Stimulated activated CD4-positive, alpha-beta T cell treated with anti-CD3 and anti-CD28 coated beads, Interleukin-1b, Interleukin-23, amount 100 ng/mL, for 48 hours (primary cell): ENCODE results near the gene SLC24A4.

ENCODE experiments used
- DNase-seq: peaks from one replicate; pipeline ENCODE4 v3.0.0-alpha.2; 2020

The SLC24A4 gene

GRCh38 chr14:92460916-92461579, 138.1 kb downstream of the SLC24A4 start:
- no peak for DNase-seq

GRCh38 chr14:92461891-92462290, 138.9 kb downstream of the SLC24A4 start:
- DNase-seq: no peak

DNA sequence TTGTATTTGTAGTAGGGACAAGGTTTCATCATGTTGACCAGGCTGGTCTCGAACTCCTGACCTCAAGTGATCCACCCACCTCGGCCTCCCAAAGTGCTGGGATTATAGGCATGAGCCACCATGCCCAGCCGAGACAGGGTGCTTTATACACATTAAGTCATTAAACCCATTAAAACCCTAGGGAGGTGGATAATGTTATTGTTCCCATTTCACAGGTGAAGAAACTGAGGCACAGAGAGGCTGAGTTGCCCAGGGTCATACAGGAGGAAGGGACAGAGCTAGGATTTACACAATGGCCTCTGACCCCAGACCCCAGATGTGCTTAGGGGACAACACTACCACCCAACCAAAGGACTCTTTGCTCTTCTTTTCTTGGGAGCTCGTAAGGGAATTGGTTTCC, 139.6 kb downstream of the SLC24A4 start:
- no peak for DNase-seq

DNA sequence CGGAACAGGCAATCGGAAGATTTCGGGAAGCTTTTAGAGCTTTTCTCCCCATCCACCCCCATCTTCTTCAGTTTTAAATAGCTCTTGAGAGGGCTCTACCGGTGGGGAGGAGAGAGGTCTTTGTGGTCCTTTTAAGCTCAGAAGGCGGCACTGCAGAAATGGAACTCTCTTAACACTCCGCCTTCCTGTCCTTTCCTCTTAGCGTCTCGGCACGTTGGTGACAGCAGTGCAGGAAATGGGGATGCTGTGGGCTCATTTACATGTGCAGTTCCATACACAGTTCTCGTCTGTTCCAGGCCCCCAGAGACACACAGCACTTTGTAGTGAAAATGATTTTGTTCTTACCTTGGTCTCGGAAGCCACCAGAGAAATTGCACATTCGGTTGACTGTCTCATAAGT, 140.2 kb downstream of the SLC24A4 start:
- DNase-seq: no peak

DNA sequence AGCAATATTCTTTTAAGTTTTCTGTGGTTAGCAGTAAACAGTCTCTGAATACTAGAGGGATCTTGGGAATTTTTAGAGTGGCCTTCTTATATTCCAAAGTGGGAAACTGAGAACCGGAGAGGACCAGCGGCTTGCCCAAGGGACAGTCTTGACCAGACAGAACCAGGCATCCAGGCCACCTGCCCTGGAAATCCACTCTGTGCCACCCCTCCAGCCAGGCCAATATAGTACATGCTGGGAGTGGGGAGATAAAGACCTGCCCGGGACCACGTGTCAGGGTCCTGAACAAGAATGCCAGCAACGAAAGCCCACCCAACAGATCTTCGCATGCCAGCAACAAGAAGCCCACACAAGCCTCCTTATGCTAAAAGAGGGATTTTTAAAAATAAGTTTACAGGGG, 141.2 kb downstream of the SLC24A4 start:
- no peak for DNase-seq

DNA sequence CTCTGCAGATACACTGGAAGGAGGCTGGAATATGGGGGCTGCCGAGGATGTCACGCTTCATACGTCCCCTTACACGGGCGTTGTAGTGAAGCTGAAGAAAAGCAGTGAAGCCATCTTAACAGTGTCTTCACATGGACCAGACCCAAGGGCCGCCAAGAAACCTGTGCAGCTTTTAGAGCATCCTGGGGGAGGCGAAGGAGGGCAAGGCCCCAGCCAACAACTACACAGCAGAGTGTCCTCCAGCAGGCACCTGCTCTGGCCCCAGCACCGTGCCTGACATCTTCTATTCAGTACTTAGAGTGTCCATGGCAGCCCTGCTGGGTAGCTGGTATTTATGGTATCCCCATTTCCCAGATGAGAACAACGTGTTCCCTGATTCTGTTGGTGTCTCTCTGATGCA, 141.8 kb downstream of the SLC24A4 start:
- DNase-seq: no peak

- no peak for DNase-seq
These were observed 142.5 kb downstream of the SLC24A4 start for GRCh38 chr14:92465353-92466055.

DNA sequence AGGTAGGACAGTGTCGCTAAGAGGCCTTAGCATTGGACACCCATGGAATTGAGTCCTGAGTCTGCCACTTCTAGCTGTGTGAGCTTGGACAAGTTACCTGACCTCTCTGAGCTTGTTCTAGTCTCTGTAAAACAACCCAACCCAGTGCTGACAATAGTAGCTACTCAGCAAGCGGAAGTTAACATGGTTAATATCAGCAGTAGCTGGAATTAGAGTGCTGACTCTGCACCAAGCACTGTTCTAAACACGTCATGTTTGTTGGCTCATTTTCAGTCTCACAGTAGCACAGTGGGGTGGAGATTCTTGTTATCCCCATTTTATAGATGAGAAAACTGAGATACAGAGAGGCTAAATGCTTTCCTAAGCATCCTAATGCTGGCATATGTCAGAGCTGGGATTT, 143.1 kb downstream of the SLC24A4 start:
- DNase-seq: no peak

DNA sequence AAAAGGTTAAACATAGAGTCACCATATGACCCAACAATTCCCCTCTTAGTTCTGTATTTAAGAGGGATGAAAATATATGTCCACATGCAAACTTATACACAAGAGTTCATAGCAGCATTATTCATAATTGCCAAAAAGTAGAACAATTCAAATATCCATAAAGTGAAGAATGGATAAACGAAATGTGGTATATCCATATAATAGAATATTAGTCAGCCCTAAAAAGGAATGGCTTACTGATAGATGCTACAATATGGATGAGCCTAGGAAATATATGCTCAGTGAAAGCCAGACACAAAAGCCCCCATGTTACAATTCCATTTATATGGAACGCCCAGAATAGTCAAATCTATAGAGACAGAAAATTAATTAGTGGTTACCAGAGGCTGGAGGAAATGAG, 146.6 kb downstream of the SLC24A4 start:
- no peak for DNase-seq

DNA sequence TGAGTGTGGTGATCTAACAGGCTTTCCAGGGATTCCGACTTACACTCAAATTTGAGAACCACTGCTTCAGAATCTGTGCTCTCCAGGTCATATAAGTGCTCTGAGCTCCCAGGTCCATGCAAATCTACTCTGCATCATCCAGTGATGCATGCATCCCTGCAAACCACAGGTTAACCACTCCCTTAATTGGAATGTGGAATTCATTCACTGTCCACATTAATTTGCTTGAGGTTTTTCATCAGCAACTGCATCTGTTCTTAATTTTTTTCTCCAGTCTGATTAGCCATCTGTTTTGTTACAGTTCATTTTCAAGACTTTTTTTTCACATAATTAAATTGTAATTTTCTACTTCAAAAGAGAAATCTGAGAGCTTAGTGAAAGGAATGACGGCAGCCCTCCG, 147.2 kb downstream of the SLC24A4 start:
- no peak for DNase-seq

DNA sequence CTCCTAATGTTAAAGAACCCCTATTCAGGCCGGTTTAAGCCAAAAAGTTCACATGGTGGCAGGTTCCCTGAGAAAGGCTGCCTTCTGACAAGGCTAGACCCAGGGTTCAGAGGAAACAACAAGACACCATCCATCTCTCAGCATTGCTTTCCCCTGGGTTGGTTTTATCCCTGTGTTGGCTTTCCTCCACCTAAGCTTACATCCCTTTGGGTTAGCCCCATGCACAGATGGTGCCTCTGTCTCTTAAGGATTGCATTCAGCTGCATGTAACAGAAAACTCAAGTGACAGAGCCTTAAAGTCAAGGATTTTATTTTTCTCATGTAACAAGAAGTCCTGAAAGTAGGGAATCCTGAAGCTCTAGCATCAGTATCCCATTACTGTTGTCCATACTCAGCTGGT, 147.8 kb downstream of the SLC24A4 start:
- no peak for DNase-seq

DNA sequence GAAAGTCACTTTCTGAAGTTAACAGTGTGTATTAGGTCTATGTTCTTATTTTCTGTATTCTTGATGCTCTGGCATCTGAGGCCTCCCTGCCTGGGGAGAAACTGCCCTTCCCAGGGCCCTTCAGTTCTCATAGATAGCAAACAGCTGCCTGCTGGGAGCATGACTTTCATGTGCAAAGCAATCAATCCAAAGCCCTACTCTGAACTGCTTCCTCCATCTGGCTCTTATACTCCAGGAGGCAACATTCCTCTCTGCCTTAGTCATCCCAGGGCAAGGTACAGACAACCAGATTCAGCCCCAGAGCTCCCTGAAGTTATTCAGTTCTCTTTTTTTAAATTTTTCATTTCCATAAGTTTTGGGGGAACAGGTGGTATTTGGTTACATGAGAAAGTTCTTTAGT, 149.0 kb downstream of the SLC24A4 start:
- DNase-seq: no peak

GRCh38 chr14:92472860-92473259, 149.9 kb downstream of the SLC24A4 start:
- DNase-seq: no peak

DNA sequence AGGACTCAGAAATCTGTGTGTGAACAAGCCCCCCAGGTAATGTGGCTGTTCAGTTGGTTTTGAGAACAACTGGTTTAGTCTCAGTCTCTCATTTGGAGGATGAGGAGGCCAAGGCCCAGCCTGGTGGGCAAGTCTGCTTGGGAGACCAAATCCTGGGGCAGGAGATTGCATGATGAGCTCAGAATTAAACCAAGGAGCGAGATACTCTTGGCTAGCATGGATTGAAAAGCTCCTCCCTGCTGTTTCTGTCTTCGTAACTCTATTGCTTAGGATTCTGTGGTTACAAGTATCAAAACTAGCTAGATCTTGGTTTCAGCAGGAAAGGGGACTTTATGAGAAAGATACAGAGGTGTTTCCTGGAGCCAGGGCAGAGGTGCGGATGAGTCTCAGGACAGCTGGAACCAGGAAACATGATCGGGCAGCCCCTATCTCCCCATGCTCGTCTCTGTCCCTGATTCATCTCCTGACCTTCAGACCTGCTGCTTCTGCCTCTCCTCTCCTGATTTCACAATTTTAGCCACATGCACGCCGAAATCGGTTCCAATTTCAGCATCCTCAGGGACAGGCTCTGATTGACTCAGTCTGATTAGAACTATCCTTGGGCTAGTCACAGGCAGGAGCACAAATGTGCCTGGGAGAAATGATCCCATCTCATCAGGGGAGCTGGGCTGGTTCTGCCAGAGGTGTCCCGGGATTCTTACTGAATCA, 150.4 kb downstream of the SLC24A4 start:
- DNase-seq: no peak

DNA sequence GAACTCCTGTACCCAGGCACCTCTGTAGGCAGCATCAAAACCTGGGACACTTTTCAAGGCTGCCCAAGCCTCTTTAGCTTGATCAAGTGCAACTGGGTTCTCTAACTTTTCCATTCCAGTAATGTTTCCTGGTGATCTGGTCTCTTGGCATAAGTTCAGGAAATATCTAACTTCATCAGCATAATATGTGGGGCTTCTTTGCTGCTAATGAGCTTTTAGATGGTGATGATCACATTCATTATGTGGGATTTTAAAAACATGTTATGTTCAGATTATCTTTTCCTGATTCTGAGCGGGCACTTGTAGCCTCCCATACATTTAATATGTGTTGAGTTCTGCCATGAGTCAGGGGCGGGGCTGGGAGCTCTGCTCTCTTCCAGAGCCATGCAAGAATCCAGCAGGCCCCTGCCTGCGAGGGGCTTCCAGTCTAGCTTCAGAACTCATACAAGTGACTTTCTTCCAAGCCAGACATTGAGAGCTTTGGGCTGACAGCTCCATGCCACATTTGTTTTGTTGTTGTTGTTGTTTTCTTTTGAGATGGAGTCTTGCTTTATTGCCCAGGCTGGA, 151.1 kb downstream of the SLC24A4 start:
- no peak for DNase-seq

DNA sequence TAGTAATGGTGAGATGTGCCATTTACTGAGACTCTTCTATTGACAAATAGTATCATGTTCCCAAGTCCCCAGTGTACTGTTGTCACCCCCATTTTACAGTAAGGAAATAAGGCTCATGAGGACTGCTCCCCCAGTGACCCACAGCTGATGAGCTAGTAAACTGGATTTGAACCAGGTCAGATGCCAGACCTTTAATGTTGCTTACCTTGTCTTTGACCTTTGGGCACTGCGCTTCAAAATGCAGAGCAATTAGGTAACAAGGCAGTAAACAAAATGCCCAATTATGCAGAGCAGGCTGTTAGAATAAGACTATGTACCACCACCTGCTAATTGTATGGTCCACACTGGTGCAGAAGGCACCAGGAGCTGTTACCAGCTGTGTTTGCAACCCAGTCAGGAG, 152.1 kb downstream of the SLC24A4 start:
- DNase-seq: no peak

DNA sequence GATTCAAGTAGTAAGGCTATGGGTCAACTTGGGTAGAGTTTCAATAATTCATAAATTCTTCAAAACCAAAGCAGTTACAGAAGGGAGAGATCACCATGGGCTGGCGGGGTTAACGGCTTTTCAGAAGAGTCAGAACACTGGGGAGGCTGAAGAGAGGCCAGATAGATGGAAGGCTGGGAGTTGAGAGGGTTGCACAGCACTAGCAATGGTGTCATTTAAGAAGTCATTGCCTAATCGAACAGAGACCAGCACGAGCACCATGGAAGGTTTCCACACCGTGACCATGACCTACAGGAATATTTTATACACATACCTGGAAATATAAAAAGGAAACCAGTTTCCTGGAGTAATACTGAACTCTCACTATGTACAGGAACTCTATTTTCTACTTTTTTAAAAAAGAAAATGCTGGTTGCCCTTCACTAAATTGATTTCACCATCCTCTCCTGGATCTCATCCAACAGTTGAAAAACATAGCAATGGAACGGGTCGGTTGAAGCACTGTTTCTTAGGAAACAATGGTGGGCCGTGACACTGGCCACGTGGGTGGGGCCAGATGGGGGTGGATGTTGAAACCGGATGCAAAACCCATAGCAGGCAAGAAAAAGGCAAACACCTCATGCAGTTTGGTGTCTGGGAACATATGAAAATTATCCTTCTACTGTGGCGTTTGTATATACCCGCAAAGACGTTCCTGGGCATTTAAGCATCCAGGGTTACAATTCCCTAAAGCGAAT, 152.7 kb downstream of the SLC24A4 start:
- DNase-seq: no peak

DNA sequence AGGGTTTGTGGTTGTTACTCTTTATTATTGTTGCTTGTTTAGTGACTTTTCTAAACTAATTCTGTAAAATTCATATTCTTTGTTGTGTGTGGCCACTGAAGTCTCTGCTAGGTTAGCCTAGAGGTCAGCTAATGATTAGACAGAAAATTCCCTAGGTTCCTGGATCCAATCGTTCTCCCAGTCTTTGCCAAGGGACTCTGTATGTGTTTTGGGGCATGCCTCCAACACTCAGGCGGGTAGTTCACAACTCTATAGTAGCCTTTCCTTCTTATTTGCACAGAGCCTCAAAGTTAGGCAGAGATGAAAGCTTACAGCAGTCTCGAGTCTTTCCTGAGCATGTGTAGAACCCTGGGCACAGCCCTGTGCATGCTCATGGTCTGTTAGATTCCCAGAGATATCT, 157.9 kb downstream of the SLC24A4 start:
- DNase-seq: no peak

GRCh38 chr14:92481386-92481785, 158.4 kb downstream of the SLC24A4 start:
- DNase-seq: no peak

DNA sequence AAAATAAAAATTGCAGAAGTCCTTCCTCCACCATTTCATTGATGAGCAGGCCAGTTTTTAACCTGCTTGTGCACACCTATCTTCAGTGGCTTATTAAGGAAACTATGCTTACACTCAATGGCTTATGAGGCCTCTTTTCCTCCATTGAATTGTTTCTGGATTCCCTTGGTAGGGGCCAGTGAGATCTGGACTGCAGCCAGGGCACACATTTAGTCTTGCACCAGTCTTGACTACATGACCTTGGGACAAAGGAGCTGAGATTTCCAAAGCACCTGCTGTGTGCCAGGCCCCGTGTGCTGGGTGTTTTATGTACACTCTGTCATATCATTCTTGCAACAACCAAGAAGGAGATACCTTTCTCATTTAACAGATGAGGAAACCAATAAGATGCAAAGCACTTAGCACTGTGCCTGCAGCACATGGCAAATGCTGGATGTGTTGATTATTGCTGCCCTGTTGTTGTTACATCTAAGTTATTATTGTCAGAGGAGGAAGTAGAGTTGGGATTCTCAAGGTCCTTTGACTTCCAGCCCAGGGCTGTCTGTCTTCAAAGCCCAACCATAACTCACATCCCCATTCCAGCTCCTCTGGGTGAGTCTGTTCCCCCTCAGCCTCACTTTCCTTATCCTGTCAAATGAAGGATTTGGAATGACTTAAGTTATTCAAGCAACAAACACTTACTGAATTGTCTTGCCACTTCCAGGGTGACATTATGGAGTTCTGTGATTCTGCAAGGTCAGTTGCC, 159.0 kb downstream of the SLC24A4 start:
- no peak for DNase-seq

DNA sequence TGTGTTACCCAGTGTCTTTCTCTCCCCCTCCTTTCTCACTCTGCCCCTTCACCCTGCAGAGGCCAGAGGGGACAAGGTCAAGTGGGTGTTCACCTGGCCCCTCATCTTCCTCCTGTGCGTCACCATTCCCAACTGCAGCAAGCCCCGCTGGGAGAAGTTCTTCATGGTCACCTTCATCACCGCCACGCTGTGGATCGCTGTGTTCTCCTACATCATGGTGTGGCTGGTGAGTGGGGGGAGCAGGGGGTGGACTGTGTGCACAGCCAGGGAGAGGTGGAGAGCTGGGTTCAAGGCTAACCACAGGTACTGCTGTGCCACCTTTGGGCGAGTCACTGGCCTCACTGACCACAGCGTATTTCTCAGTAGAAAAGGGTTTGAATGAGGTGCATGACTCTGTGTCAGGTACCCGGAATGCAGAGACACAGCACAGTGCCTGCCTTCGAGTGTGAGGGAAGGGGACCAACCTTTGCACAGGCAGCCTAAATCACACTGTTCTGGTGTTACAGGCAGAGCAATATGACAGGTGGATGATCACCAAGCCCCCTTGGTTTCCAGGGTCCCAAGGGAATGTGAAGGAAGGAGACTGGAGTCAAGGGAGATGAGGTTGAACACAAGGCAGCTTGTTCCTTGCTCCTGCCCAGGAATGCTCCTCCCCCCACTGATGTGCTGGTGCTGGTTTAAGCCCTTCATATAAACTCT, 159.8 kb downstream of the SLC24A4 start:
- no peak for DNase-seq
